ENCODE results near the gene ZYX. TPM values are rescaled to one million over a fixed set of nuclear protein-coding genes. Genes with fewer than 3 reads are reported as not detected.
A peak's percentile ranks its signal among the peaks of the same experiment; 100 is the strongest.

Gene ZYX
- total and polyA plus RNA-seq, 2 of the 13 experiments (the other 11 are each of a cell fraction or from before 2014, with no cell fraction given), result 9.9 to 13.7 TPM

DNA sequence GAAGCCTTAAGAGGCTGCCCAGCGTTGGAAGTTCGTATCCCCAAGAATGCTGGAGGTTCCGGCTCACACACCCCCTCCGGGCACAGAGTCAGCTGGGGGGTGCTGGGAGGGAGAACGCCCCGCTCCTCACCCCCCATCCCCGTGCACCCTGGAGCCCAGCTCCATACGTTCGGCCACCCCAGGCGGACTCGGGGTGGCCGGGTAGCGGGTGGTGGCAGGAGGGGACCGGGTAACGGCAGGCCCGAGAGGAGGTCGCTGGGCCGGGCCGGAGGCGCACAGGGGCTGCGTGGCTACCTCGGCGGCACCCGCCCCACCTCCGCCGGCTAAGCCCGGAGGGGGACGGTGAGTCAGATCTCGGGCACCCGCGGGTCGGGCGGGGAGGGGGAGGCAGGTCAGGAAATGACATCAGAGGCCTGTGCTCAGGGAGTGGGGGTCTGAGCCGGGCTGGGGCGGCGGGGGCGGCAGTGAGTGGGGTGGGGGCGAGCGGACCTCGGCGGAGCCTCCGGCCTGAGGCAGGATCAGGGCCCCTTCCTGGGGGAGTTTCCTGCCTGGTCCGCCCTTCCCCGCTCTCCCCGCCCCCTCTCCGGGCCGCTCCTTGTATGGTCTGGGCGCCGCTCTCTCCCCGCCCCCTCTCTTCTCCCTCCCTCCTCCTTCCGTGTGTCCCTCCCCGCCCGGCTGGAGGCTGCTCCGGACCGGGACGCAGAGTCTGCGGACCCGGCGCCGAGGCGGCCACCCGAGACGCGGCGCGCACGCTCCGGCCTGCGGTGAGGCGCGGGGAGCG, at the start of gene ZYX (continued):
- TF ChIP-seq, protein P1, sequence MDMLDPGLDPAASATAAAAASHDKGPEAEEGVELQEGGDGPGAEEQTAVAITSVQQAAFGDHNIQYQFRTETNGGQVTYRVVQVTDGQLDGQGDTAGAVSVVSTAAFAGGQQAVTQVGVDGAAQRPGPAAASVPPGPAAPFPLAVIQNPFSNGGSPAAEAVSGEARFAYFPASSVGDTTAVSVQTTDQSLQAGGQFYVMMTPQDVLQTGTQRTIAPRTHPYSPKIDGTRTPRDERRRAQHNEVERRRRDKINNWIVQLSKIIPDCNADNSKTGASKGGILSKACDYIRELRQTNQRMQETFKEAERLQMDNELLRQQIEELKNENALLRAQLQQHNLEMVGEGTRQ (IDR thresholded peaks at IDR 0.05; ENCODE audit: low read depth, low read length), result no peak
- TF ChIP-seq, protein P1 (CRISPR knock-in tag; IDR thresholded peaks at IDR 0.05; ENCODE audit: borderline replicate concordance), result peak; percentile 76; the same call in 1 of the 2 replicates
- TF ChIP-seq ZNF446 (CRISPR knock-in tag; IDR thresholded peaks at IDR 0.05) (no peak; the same call in 1 of the 2 replicates), HES4 (CRISPR knock-in tag; IDR thresholded peaks at IDR 0.05; ENCODE audit: borderline replicate concordance) (peak; percentile 86; the same call in 1 of the 2 replicates), ZNF142 (CRISPR knock-in tag; IDR thresholded peaks at IDR 0.05) (no peak), ZNF329 (CRISPR knock-in tag; IDR thresholded peaks at IDR 0.05; ENCODE audit: low read depth) (no peak), ZNF746 (CRISPR knock-in tag; IDR thresholded peaks at IDR 0.05) (peak; percentile 84), KDM1A (CRISPR knock-in tag; IDR thresholded peaks at IDR 0.05) (no peak), JUND (CRISPR knock-in tag; IDR thresholded peaks at IDR 0.05) (peak; percentile 11; the same call in 1 of the 2 replicates), KLF11 (CRISPR knock-in tag; IDR thresholded peaks at IDR 0.05) (no peak), SALL2 (CRISPR knock-in tag; IDR thresholded peaks at IDR 0.05) (0 out of 2 replicates have a peak, but pooled peaks have one; percentile 7), ZFY (CRISPR knock-in tag; IDR thresholded peaks at IDR 0.05) (peak; percentile 68), ZFX (CRISPR knock-in tag; IDR thresholded peaks at IDR 0.05; ENCODE audit: low read depth) (peak; percentile 81), FUBP1 (CRISPR knock-in tag; IDR thresholded peaks at IDR 0.05; ENCODE audit: borderline replicate concordance) (no peak), ZNF44 (CRISPR knock-in tag; IDR thresholded peaks at IDR 0.05) (no peak), ZNF264 (CRISPR knock-in tag; IDR thresholded peaks at IDR 0.05) (no peak), ETV5 (CRISPR knock-in tag; IDR thresholded peaks at IDR 0.05; ENCODE audit: borderline replicate concordance) (peak; percentile 72; the same call in 1 of the 2 replicates), ZNF772 (CRISPR knock-in tag; IDR thresholded peaks at IDR 0.05) (0 out of 2 replicates have a peak, but pooled peaks have one; percentile 42), RFXAP (CRISPR knock-in tag; IDR thresholded peaks at IDR 0.05; ENCODE audit: borderline replicate concordance) (no peak), ZBTB7B (CRISPR knock-in tag; IDR thresholded peaks at IDR 0.05) (0 out of 2 replicates have a peak, but pooled peaks have one; percentile 28)

All from HepG2 (cell line).